ENCODE measurements around the gene DYNLT5.
"Not testable (repeated sequence)": the region's sequence is repeated elsewhere in the genome, so short reads cannot be mapped to it uniquely, and the experiment has no call there.

The DYNLT5 gene

GRCh38 chr1:66791621-66792610 is 39.7 kb downstream of the DYNLT5 start:
- DNase-seq = no peak

- DNase-seq = not testable (repeated sequence)
Measured at GRCh38 chr1:66795839-66796238, 43.6 kb downstream of the DYNLT5 start.

DNA sequence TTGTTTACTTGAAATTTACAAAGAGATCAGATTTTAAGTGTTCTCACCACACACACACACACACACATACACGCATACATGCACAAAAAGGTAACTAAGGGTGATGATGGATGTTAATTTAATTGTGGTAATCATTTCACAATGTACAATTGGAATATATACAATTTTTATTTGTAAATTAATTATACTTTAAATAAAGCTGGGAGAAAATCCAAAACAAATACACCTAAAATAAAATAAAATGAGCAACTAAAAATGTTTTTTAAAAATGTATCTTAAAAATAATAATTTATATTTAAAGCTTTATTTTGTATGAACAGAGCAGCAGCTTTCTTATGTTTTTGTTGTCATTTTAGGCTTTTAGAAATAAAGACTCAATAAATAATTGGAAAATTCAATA is 57.0 kb downstream of the DYNLT5 start:
- DNase-seq = no peak

GRCh38 chr1:66809736-66810326 is 57.6 kb downstream of the DYNLT5 start:
- DNase-seq = no peak

DNA sequence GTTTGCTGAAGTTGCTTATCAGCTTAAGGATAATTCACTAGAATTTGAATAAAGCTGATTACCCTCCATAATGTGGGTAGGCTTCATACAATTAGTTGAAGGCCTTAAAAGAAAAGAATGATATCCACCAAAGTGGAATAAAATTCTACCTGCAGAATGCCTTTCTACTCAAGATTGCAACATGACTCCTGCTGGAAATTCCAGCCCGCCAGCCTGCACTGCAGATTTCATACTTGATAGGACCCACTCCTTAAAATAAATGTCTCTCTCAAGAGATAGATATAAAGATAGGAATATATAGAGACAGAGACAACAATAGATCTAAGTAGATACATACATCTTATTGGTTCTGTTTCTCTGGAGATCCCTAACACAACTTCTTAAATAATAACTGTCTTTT is 72.5 kb downstream of the DYNLT5 start:
- DNase-seq = no peak

Measured in SHP77 (cell line).